T-helper 2 cell (primary cell): ENCODE measurements around the gene KRAS.
"Not testable (repeated sequence)": the region's sequence is repeated elsewhere in the genome, so short reads cannot be mapped to it uniquely, and the experiment has no call there.

Experiments
- DNase-seq, 5 experiments: peaks; one replicate each; pipeline versions ENCODE4 v3.0.0 to v3.0.0-alpha.2; 2012 to 2022
- total RNA-seq, 2 donors: gene quantifications; one replicate each; lab custom pipeline; 2026; lab: John Stamatoyannopoulos, UW

Gene KRAS
- 49.9 to 54.2 reads per million in 2 donors for total RNA-seq

GRCh38 chr12:25250744-25251730 is at the start of gene KRAS:
Gene KRAS (minus strand): TSS chr12:25250929.
- DNase-seq = peak; percentile 76 to 96 (median 86)

- DNase-seq = no peak
Measured at GRCh38 chr12:25296381-25296780, 45.7 kb upstream of the KRAS start.

GRCh38 chr12:25295361-25295760 is 44.6 kb upstream of the KRAS start:
- DNase-seq = peak in 1 of 5 experiments; percentile 61

- no peak for DNase-seq
Measured at GRCh38 chr12:25293653-25294052, 42.9 kb upstream of the KRAS start.

GRCh38 chr12:25292810-25293221 is 42.1 kb upstream of the KRAS start:
- DNase-seq = not testable (repeated sequence)

GRCh38 chr12:25287610-25288009 is 36.9 kb upstream of the KRAS start:
- no peak for DNase-seq

- DNase-seq = no peak
Measured at GRCh38 chr12:25286837-25287236, 36.1 kb upstream of the KRAS start.

- no peak for DNase-seq
Measured at GRCh38 chr12:25284024-25284423, 33.3 kb upstream of the KRAS start.

GRCh38 chr12:25283006-25283405 is 32.3 kb upstream of the KRAS start:
- no peak for DNase-seq

- DNase-seq = peak in 1 of 5 experiments; percentile 53
Measured at GRCh38 chr12:25280082-25280481, 29.4 kb upstream of the KRAS start.

GRCh38 chr12:25278269-25278668 is 27.5 kb upstream of the KRAS start:
- no peak for DNase-seq

GRCh38 chr12:25276199-25276937 is 25.6 kb upstream of the KRAS start:
- peak in 2 of 5 experiments; percentile 54 to 55 for DNase-seq

- DNase-seq = no peak
Measured at GRCh38 chr12:25271486-25272098, 20.9 kb upstream of the KRAS start.

- DNase-seq = no peak
Measured at GRCh38 chr12:25269701-25270100, 19.0 kb upstream of the KRAS start.

GRCh38 chr12:25266497-25266896 is 15.8 kb upstream of the KRAS start:
- DNase-seq = no peak

GRCh38 chr12:25264862-25265261 is 14.1 kb upstream of the KRAS start:
- DNase-seq = no peak

- no peak for DNase-seq
Measured at GRCh38 chr12:25264114-25264513, 13.4 kb upstream of the KRAS start.

- DNase-seq = no peak
Measured at GRCh38 chr12:25263594-25263993, 12.9 kb upstream of the KRAS start.

- DNase-seq = no peak
Measured at GRCh38 chr12:25262389-25263074, 11.8 kb upstream of the KRAS start.

- DNase-seq = no peak
Measured at GRCh38 chr12:25257590-25258324, 7.0 kb upstream of the KRAS start.

GRCh38 chr12:25256826-25257225 is 6.1 kb upstream of the KRAS start:
- DNase-seq = no peak

GRCh38 chr12:25256005-25256404 is 5.3 kb upstream of the KRAS start:
- no peak for DNase-seq
